HG03175 (cell line): ENCODE results near the gene TAF3.

Source experiments
- ATAC-seq: cut with Tn5 transposase; IDR thresholded peaks from one replicate; pipeline ENCODE4 v1.9.1; 2021; ENCODE audit warnings: mild to moderate bottlenecking, moderate library complexity; ENCODE audit not compliant: unreplicated experiment

The TAF3 gene

DNA sequence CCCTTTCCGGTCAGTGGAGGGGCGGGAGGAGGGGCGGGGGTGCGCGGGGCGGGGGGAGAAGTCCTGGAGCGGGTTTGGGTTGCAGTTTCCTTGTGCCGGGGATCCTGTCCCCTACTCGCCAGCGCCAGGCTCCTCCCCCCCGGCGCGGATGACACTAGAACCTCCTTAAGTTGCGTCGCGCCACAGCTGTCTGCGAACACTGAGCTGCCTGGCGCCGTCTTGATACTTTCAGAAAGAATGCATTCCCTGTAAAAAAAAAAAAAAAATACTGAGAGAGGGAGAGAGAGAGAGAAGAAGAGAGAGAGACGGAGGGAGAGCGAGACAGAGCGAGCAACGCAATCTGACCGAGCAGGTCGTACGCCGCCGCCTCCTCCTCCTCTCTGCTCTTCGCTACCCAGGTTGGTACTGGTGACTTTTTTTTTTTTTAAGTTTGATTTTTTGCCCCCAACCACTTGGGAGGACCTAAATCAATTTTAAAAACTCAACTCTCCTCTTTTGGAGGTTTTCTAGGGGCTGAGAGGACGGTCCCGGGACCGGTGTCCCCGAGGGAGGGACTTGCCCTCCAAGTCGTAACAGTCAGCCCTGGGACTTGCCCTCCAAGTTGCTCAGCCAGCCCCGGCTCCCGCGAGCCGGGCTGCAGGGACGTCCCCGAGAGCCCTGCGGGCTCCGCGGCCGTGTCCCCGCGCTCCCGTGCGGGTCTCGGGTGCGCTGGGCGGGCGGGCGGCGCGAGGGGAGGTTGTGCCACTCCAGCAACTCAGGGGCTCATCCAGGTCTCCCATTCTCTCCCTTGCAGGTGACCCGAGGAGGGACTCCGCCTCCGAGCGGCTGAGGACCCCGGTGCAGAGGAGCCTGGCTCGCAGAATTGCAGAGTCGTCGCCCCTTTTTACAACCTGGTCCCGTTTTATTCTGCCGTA is 236.4 kb downstream of the TAF3 start, which contains the start of gene GATA3:
Gene GATA3, plus strand, starts transcription at position 195 of the 914 bp plus-strand sequence. CDS start 968 bp downstream, outside the sequence.
- ATAC-seq: peak; percentile 32

DNA sequence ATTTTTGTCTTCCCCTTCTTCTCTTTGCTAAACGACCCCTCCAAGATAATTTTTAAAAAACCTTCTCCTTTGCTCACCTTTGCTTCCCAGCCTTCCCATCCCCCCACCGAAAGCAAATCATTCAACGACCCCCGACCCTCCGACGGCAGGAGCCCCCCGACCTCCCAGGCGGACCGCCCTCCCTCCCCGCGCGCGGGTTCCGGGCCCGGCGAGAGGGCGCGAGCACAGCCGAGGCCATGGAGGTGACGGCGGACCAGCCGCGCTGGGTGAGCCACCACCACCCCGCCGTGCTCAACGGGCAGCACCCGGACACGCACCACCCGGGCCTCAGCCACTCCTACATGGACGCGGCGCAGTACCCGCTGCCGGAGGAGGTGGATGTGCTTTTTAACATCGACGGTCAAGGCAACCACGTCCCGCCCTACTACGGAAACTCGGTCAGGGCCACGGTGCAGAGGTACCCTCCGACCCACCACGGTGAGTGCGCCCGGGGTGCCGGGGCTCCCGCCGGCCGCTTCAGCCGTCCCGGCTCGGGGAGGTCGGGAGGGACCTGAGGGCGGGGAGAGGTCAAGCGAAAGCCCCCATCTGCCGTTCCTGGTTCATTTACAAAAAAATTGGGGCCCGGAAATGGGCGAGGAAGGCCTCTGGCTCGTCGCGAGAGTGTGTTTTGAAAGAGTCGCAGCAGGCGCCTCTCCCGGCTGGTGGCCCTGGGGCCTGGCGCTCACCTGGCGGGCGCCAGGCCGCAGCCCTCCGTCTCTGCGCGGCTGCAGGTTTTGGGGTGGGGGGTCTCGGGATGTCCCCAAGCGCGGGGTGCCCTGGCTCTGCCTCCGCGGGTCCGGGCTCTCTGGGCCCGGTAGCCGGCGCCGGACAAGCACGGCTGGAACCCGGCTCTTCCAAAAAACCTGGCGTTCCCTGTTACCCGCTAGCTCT is 237.4 kb downstream of the TAF3 start:
- ATAC-seq: no peak

DNA sequence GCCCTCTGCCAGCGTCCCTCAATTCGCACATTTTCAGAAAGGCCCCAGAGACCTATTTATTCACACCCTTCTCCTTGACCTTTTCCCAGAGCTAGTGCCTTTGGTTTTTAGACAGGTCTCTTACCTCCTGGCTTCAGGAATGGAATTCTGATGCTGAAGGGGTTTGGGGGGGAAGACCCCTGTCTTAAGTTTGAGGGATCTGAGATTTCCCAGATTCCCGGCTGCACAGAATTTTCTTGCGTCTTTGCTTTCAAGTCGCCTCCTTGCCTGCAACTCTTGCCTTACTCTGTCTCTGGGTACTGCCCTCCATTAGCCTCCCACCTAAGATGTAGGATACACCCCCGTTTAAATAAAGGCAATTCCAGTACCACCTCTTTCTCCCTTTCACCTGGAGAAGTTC is 238.1 kb downstream of the TAF3 start:
- ATAC-seq: no peak

DNA sequence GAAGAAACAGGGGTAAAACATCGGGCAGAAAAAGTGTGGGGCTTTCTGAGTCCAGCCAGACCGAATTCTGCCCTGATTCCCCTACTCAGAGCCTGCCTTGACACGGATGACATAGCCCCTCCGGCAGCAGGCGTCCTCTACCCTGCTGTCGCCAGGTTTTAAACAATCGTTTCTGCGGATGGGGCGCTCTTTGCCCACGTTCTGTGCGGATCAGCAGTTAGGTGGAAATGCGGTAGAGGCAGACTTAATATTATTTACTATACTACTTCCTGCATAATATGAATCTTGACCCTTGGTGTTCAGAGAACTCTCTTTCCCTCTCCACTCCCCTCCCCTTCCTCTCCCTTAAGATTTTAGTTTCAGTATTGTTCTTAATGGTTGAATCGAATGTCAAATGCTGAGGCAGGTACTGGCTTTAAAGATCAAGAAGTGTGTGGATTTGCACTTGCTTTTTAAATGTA is 238.6 kb downstream of the TAF3 start:
- peak; percentile 29 for ATAC-seq

DNA sequence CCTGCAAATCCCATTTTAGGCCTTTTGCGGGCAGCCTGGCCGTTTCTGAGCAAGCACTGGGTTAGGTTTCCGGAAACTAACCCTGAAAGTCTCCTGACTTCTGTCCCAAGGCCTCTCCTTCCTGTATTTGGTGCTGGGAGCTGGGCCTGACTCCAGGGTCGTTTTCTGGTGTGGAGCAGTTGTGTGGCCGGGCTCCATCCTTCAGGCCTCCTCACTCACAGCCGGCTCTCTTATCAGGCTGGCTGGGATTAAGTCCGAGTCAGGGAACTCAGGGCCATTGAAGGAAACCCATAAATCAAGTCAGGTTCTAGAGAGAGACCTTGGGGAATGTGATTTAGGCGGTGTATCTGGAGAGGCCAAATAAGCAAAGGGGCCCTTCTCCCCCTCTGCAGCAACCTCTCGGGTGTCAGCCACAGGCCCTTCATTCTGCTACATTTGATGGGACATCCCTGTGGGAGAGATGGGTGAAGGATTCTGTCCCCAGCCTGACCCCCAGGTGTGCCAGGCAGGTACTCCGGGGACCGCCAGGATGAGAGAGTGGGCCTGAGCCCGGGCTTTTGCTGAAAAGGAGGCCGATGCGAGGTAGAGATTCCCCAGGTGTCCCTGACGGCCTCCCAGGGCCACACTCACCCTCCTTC is 239.4 kb downstream of the TAF3 start:
- no peak for ATAC-seq

DNA sequence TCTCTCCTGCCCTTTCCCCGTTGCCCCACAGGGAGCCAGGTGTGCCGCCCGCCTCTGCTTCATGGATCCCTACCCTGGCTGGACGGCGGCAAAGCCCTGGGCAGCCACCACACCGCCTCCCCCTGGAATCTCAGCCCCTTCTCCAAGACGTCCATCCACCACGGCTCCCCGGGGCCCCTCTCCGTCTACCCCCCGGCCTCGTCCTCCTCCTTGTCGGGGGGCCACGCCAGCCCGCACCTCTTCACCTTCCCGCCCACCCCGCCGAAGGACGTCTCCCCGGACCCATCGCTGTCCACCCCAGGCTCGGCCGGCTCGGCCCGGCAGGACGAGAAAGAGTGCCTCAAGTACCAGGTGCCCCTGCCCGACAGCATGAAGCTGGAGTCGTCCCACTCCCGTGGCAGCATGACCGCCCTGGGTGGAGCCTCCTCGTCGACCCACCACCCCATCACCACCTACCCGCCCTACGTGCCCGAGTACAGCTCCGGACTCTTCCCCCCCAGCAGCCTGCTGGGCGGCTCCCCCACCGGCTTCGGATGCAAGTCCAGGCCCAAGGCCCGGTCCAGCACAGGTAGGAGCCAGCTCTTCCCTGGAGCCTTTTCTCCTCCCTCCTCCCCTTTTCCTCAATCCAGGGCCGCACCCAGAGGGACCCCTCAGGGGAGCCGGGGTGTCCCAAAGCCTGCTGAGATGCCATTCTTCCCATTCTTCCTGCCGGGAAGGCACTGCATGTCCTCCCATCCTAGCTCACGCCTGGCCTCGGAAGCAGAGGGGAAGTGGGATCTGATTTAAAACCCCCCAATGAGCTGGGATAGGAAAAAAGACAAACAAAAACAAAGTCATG is 240.2 kb downstream of the TAF3 start:
- ATAC-seq: no peak

DNA sequence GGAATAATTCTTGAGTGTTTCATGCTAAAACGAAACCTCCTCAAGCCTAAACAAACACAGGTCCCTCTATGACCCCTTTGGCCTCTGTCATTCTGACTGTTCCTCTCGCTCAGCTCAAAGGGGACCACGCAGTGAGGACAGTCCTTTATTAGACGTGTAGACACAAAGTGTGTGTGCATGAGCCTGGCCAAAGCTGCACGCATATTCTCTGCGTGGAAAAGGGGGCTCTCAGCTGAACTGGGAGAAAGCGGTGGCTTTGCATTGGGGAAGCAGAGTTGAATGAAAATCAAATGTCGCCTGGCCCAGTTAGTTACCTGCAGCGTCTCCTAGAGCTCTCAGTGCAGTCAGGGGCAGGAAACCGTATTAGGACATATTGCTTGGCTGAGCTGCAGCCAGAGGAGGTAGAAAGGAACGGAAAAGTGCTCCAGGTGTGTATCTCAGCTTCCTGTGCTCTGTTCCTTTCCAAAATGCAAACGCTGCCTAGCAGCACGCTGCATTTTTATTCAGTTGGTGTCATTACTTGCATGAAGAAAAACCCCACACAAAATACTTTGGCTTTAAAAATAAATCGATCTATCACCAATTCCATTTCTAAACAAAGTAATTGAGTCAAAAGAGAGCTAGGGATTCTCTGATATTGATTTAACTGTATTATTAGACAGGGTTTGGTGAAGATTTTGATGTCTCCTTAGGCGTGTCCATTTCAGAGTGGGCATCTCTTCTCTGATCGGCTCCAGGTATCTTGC is 241.1 kb downstream of the TAF3 start:
- no peak for ATAC-seq

DNA sequence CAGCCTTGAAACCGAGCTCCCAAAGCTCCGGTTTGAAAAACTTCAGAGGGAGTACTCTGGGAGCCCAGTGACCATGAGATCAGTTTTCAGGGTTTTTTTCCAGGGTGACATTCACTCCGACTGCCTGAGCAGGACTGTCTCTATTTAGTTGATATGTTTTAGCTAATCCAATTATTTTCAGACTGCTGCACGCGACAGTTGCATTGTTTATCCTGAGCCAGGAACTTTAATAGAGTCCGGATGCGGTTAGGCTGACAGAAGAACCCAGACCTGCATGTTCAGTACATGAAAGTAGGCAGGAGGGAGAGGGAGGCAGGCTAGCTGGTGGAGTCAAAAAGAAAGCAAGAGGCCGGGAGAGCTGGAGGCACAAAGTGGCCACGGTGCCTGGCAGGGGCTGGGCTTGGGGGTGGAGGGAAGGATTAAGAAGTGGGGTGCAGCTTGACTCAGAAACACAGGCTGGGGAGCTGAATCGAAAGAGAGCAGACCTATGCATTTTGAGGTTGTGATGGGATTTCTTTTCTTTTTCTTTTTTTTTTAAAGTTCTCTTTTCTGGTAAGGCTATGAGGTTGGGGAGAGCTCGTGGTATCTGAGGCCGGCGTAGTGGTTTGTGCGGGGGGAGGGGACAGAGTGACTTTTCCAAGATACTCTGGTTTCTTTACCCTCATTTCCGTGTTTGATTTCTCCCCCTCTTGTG is 241.9 kb downstream of the TAF3 start:
- ATAC-seq: peak; percentile 36

DNA sequence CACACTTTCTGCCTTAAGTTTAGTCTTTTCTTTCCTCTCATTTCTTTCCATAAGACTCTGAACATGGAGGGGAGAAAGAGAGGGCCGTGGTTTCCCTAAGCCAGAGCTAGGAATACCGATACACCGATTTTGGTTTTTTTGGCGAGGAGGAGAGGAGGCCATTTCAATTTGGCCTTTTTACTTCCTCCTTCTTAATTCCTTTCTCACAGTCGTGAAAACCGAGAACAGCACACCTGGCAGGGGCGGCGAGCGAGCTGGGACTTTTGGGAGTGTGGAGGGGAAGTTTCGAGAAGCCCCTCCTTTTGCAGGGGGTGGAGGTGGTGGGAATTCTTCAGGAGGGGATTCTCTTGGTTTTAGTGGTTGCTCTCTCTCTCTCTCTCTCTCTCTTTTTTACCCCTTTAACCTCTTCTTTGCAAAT is 242.4 kb downstream of the TAF3 start:
- no peak for ATAC-seq

DNA sequence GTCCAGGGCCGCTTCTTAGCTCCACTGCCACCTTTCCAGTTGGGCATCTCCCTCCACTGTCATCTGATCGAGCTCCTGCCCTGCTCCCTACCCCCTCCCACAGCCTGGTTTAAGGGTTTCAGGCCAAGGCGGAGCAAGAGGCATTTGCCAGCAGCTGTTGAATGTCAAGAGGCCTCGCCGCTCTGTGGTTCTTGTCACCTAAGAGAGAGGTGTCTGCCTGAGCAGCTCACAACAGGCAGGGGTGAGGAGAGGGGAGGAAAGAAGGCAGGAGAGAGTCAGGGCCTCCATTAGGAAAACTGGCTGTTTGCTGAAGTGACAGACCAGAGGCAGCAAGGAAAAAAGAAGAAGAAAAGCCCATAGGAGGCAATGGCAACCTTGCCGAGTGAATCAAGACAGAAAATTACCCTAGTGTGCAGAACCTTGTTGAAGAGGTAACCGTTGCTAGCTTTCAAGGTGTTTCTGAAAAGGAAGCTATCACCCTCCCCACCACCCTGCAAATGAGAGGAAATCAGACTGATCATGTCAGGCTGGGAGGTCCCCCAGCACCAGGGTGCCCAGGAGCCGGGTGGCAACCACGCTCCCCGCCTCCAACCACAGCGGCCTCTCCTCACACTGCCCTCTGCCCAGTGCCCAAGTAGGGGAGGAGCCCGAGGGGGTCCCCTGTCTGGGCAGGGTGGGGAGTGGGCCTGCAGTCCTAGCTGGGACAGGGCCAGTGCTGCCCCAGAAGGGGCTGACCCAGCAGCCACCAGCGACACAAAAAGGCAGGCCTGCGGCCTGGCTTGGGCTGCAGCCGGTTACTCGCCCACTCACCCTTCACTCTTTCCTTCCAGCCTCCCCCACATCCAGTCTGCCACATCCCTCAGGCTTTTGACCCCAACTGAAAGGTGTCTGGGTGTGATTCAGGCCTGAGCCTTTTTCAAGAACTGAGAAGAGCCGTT is 243.2 kb downstream of the TAF3 start:
- no peak for ATAC-seq

DNA sequence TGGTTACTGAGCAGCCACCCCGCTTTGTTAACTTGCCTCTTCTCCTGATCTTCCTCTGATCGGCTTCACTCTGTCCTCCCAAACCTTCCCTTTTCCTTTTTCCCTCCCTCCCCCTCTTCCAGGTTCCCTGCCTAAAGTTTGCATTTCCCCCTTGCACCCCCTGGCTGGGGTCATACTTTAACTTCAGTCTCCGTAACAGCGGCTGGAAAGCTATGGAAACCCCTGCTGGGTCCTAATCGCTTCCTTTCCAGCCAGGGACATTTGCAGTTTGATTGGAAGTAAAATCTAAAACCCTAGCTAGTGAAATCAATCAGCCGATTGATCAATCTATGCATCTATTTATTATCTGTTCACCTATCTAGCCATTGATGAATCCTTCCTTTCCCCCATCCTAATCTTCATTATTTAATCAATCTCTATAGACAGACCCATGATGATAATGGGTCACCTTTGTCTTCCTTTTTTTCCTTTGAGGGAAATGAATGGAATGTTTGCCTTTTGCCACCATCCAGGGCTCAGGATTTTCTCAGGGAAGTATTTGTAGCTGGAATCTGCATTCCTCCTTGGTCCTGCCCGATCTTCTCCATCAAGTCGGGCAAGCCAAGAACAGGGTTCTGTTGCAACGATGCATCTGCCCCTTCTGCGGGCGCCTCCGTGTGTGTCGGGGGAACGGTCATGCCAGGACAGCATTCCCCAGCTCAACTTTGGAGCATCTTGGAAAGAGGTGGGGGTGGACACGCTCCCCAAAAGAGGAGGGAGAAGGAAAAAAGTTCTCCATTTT is 245.0 kb downstream of the TAF3 start:
- ATAC-seq: no peak

DNA sequence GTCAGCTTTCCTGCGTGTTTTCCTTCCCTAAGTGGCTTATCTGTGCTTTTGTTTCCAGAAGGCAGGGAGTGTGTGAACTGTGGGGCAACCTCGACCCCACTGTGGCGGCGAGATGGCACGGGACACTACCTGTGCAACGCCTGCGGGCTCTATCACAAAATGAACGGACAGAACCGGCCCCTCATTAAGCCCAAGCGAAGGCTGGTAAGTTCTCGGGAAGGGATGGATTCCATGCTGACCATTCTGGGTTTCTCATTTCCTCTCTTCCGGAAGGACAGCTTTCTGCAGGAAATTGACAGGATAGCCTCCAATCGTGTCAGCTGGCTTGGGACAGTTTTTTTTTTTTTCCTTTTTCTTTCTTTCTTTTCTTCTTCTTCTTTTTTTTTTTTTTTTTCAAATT is 245.6 kb downstream of the TAF3 start:
- no peak for ATAC-seq

DNA sequence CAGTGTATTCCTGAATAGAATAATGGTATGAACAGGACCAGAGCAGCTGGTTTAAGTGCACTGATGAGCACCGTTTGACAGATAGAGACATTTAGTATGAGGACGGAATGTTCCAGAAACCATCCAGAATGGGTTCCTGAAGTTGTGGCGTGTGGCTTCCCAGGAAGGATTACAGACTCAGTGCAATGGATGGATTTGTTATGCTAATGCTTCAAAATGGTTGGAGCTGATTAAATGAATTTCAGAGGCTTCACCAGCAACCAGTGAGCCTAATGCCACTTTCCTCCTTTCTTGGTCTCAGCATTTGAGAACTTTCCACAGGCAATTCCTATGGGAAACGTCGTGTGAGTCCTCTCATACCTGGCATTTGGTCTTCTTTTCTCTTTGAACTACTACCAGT is 246.1 kb downstream of the TAF3 start:
- no peak for ATAC-seq

DNA sequence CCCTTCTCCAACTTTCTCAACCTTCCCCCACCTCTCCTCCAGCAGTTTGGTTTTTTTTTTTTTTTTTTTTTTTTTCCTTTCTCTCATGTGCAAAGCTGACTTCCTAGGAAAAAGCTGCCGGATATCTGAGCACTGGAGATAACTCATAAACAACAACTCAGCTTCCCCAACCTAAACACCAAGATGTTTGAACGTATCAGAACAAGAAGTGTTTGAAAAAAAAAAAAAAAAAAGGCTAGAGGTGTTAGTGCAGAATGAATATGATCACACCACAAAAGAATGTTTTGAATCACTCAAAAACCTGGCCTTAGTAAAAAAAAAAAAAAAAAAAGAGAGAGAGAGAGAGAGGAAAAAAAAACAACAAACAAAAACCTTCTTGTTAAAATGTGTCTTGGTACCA is 247.3 kb downstream of the TAF3 start:
- ATAC-seq: no peak

DNA sequence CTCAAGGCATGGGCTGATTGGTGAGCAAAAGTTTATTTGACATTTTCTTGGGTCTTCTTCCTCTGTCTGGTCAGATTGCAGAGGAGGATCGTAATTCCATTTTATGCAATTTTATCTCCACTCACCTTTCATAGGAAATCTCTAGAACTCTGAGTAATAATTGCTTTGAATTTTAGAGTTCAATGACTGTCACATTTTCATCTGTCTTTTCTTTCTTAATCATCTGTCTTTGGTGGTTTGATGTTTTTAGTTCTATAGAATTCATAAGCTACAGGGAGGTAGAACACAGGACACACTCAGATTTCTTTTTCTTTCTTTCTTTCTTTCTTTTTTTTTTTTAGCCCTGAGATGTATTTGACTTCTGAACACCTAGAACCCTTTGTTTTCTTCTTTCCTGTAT is 247.8 kb downstream of the TAF3 start:
- no peak for ATAC-seq
